GM10847 (cell line): ENCODE measurements around the gene RMND1.

ENCODE experiments used
- POLR2A ChIP-seq: IDR thresholded peaks from 2 replicates; pipeline ENCODE4 v1.6.1; 2011; ENCODE audit not compliant: insufficient read length; ENCODE audit errors: extremely low read depth

RMND1 gene

DNA sequence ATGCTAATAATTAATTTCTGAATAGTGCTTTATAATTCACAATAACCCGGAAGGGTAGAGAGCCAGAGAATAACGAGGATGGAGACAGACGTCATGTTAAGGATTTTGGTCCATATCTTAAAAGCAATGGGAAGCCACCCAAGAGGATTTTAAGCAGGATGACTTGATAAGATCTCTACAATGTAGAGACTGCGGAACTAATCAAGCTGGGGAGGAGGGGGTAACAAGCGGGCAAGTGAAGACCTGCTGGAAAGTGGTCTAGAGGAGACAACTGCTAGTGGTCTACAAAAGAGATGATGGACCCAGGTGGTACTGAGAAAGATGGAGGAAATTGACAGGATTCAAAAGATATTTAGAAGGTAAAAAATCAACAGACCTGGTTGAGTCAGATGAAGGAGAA lies 67.8 kb downstream of the RMND1 start:
- TF ChIP-seq POLR2A, result no peak

DNA sequence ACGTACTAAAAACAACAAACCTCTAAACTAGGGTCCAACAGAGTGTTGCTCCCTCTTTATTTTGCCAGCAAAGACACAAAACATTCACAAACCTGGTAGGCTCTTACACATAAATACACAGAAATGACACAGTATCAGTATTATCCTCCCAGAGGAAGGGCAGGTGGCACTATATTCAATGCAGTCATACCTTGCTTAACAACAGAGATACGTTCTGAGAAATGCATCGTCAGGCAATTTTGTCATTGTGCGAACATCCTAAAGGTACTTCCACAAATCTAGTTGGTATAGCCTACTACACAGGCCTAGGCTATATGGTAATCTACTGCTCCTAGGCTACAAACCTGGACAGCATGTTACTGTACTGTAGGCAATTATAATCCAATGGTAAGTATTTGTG lies 70.2 kb downstream of the RMND1 start:
- no peak for TF ChIP-seq POLR2A

- TF ChIP-seq POLR2A, result no peak
These were observed 71.1 kb downstream of the RMND1 start for GRCh38 chr6:151380848-151381205.

- TF ChIP-seq POLR2A, result no peak
These were observed 71.7 kb downstream of the RMND1 start for GRCh38 chr6:151379933-151380847.

- no peak for TF ChIP-seq POLR2A
These were observed 74.8 kb downstream of the RMND1 start for GRCh38 chr6:151377095-151377494.

DNA sequence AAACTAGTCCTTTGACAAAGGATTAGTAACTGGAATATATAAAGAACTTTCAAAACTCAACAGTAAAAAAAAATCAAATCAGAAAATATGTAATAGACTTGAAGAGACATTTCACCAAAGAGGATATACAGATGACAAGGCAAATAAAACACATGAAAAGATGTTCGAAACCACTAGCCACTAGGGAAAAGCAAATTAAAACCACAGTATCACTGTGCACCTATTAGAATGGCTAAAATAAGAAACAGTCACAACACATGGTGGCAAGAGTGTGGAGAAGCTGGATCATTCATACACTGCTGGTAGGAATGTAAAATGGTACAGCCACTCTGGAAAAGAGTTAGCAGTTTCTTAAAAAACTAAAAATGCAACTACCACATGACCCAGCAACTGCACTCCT lies 75.5 kb downstream of the RMND1 start:
- no peak for TF ChIP-seq POLR2A

DNA sequence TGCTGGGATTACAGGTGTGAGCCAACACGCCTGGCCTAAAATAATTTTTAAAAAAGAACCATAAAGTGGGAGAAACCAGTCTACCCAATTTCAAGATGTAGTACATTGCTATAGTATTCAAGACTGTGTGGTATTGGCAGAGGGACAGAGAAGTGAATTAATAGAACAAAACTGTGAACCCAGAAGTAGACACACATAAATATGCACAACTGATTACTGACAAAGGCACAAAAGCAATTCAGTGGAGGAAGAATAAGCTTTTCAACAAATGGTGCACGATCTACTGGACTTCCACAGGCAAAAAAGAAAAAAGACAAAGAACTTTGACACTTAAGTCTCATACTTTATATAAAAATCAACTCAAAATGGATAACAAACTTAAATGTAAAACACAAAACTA lies 76.1 kb downstream of the RMND1 start:
- TF ChIP-seq POLR2A, result no peak

DNA sequence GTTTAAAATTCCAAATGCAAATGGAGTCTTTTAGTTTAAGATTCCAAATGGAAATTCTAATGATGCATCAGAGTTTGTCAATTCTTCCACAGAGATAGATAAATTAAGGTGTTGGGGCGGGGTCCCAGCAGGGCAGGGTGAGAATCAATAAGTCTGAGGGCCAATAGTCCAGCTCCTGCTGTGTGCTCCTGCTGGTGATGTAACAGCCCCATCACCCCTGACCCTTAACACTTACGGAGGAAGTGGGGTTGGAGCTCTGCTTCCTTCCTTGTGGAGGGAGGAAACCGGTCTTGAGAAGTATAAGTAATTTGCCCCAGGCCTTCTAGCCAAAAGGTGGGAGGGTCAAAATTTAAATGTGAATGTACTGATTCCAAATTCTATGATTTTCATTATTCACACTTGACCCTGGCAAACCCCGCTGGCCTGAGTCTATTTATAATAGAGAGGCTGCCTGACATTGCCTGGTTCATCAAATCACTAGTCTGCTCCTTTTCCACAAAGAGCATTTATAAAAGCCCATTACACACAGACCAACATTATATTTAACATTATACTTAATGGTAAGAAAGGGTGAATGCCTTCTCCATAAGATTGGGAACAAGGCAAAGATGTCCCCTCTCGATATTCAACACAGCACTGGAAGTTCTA lies 77.8 kb downstream of the RMND1 start:
- TF ChIP-seq POLR2A, result no peak

DNA sequence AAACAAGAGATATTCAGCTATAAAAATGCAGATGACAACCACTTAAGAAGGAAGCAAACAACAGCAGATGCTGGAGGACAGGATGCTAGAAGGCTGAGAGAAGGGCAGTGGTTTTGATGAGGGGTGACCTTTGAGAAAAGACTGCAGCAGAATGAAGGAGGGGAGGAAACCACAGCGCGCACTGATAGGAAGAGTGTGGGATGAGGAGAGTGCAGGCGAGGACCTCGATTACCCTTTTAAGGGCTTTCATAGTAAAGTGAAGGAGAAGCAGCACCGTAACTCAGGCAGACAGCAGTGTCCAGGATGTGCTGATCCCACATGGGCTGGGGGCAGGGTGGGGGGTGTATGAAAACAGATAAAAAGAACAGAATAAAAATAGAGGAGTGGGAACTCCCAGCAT lies 79.8 kb downstream of the RMND1 start:
- TF ChIP-seq POLR2A, result no peak

DNA sequence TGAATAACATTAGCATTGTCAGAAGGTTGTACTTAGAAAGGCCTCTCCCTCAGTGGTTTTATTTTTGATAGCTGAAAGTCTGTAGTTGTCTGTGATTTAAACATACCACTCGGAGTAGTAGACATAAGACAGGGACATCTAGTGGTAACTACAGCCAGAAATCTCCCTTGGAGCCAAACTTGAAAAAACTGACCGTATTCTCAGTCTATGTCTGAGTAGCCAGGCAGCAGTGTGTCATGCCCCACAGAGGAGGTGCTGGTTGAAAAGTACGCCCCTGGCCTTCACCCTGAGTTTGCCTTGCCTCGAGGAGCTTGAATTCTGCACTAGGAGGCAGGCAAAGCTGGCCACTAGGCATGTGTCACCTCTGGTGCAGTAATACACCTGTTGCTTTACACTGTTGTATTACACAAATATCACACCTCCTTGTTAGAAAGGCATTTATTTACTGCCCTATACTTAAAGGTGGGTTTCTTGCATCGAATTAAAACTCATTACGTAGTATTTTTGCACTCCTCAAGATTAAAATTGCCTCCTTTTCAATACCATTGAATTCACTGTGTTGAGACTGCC lies 81.3 kb downstream of the RMND1 start:
- TF ChIP-seq POLR2A, result no peak

GRCh38 chr6:151365233-151365632 lies 86.7 kb downstream of the RMND1 start:
- TF ChIP-seq POLR2A, result no peak

DNA sequence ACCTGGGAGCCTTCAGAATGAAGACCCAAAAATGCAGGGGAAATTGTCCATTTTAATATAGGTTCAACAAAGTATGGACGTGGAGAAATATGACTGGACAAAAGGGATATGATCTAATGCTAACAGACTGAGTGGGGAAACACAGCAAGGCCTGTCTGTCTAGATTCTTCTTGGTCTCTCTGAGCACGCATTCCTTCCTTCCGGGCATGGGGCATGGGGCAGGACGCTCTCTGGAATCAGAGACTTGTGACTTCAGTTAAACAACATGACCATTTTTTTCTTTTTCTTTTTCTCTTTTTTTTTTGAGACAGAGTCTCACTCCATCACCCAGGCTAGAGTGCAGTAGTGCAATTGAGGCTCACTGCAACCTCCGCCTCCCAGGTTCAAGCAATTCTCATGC lies 92.4 kb downstream of the RMND1 start:
- no peak for TF ChIP-seq POLR2A

- no peak for TF ChIP-seq POLR2A
These were observed 93.5 kb downstream of the RMND1 start for GRCh38 chr6:151358475-151358874.

DNA sequence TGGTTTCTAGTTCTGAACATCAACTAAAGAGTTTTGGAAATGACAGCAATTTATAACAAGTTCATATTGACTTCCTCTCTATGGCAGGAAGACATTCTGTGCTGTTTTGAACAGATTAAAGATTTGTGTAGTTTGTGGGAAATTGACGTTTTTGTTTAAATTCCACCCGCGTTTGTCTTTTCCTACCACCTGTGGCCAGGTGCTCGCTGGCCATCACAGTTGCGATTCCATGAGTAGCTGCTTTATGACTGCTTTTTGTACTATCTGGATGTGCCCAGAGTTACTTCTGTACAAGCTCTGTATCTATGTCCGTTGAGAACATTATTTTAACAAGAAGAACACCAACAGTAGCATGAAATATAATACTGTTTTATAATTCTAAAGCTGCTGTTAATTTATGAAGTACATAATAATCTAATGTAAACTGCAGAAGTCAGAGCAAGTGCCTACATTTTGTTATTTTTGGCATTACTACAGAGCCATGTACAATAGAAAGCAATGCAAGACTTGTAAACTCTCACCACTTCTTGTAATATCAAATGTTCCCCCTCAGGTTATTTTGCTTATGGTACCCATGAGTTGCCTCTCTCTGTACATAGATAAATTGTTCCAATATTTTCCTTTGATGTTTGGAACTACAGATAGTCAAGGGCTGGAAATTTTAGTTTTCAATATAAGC lies 94.0 kb downstream of the RMND1 start:
- no peak for TF ChIP-seq POLR2A
